ENCODE data around the gene MAP2K6.

The MAP2K6 gene

DNA sequence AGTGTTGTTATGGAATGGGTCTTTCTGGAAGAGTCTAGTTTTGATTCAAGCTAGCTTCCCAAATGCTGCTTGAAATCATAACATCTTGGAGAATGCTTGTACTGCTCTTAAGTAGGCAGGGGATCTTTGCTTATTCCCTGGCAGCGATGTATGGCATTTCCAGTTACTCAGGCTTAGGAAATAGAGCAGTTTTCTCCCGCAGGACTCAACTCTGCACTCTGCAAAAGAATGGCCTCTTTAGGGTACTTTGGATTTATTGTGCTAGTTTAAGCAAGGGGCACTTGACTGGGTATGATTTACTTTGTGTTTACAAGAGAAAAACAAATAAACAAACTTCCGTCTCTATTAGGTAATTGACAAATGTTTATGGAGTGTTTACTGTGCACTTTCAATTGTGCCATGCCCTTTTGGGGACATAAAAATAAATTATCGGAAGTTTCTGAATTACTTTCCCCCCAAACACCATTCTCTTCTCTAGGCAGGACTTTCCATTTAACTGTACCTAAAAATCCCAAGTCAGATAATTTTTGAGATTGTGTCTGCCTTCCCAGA lies 164.0 kb downstream of the MAP2K6 start:
- DNase-seq (ENCODE audit: low read depth) = no peak

DNA sequence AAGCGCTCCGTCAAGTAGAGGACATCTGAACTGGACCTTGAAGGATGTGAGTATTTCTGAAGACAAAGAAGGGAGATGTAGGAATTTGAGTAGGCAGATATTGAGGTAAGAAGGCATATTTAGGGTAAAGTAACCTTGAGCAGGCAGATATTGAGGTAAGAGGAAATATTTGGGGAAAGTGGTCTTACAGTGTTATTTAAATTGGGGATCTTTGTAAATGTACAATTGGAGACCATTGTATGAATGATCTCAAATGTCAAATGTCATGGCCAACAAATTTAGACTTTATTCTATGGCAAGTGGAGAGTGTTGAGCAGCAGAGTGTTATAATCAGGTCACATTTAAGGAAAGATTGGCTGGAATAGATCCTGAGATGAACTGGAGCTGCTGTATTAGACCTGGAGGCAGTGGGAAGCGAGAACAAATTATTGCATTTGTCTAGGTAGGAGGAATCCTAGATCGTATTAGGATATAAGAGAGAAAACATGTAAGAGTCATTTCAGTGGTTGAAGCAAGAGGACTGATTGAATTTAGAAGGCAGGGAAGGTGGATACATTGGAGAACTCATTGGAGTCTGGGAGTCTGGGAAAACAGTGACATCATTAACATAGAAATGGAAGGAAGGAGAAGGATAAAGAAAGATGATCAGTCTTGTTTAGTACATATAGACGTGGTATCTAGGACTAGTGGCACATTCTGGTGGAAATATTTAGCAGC lies 165.6 kb downstream of the MAP2K6 start:
- DNase-seq (ENCODE audit: low read depth) = no peak

DNA sequence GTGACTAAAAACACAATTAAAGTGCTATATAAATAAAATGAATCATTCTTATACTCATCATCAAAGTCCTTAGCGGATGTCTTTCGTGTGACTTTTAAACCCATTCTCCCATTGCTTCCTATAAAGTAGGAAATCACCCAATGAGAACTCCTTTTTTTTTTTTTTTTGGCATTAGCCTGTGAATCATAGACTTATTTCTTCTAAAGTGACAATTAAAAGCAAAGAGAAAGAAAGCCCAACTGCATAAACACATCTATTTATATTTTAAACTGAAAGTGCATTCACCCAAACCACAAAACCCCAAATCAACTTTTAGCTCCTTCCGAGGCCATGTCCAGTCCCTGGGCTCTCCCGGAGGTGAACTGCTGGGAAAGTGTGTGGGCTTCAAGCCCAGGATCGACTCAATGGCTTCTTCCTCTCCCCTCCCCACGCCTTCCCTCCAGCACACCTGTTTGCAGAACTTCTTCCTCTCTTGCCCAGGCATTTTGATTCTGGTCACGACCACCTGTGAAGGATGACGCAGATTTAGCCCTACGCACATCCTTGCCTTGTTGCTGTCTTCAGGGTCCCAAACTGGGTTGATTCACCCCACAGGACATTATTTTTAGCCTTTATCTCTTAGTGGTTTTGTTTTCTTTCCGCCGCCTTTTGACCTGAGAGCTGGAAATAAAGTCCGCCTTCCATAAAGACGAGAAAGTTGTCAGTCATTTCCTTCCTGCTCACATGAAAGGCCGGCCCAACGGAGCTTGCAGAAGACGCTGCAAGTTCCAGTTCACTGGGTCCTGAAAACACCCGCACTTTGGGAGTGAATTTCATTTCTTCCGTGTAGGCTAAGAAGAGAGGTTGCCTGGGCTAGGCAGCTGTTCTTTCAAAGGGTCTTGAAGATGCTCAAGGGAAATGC lies 166.8 kb downstream of the MAP2K6 start:
- DNase-seq (ENCODE audit: low read depth) = no peak

DNA sequence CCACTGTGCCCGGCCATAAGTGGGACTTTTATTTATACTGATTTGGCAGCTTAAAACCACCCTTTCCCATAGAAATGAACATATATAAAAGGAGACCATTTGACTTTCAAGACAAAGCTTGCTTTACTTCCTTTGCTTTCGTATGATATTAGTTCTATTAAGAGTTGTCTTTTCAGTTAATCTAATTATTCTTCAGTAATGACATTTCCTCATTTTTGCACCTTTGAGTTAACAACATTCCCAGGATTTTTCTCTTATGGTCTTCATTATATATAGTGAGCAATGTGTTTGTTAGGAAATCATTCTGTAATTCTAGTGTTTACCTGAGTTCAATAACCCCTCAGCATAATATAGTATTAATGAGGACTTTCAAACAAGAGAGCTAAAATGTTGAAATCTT lies 173.8 kb downstream of the MAP2K6 start:
- no peak for DNase-seq (ENCODE audit: low read depth)

DNA sequence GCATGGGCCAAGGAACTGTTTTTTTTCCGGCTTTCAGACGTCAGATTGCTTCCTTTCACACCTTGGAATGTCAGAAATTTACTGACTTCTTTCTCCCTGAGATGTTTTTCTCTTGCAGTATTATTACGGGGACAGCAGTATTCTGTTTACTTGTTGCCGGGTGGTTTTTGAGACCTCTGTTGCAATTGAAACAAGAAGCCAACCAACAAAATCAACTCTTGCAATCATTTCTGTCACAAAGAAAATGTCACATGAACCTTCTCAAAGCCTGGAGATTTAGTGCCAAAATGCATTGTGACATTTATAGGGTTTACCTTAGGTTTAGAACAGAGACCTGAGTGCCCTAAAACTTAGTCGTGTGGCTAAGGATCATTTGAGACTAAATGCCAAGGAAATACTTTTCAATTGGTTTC lies 174.3 kb downstream of the MAP2K6 start:
- no peak for DNase-seq (ENCODE audit: low read depth)

DNA sequence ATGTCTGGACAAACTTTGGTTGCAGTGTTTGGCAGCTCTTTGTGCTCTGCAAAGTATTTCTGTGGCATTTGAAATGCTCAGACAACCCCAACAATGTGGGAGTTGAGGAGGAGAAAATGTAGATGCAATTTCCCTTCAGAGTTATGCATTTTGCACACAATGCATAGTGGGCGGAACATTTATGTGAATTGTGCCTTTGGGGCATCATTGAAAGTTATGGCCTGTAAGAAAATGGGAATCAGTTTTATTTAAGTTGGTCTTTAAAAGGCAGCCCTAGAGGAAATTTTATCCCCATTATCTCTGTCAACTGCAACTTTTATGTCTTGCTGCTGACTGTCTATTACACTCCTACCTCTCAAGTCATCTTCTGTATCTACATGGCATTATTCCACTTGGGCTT lies 176.2 kb downstream of the MAP2K6 start:
- DNase-seq (ENCODE audit: low read depth) = no peak

DNA sequence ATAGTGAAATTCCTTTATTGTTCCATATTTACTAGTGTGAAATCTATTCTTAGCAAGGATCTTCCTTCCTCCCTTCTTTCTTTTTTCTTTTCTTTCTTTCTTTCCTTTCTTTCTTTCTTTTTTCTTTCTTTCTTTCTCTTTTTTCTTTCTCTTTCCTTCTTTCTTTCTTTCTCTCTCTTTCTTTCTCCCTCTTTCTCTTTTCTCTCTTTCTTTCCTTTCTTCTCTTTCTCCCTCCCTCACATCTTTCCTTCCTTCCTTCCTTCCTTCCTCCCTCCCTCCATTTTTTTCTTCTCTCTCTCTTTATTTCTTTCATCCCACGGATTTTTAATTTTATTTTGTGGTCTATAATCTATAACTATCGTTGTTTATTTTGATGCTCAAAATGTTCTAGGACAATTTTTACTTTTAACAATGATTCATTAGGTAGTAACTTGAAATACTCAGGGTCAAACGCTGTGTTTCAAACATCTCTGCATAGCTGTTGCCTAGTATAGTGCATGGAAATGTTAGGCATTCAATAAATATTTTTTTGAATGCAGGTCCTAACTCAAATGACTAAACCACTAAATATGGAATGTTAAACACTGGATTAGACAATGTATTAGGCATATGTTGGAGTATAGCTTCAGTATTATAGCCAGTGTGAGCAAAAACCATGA lies 178.3 kb downstream of the MAP2K6 start:
- no peak for DNase-seq (ENCODE audit: low read depth)

DNA sequence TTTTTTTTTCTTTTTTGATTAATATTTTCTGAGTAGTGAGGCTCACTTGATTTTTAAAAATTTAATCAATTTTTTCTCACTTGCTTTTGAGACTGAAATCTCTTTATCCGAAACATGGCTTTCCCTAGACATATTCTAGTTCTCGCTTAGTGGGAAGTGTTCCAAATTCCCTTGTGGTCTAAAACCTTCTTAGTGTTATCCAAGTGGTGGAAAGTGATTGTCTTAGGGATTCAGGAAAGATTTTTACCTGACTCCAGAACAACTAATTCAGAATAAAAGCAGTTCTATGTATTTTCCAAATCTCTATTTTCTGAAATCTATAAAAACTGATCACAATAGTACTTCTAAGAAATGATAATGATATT lies 178.8 kb downstream of the MAP2K6 start:
- no peak for DNase-seq (ENCODE audit: low read depth)

DNA sequence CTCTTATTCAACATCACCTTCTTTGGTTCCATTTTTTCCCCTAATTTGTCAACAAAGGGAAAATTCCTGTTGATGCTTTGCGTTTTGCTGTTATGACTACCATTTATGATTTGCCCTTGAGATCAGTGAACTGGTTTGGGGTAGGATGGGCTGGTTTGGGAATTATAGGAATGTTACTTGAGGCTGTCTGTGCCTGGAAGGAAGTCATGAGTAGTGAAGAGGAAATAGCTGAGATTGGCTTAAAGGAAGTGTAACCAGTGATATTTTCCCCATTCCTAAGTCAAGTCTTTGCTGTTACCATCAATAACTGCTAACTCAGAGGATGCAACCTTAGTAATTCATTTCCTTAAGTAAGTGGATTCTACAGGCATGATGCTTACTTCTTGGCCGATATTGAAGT lies 179.2 kb downstream of the MAP2K6 start:
- DNase-seq (ENCODE audit: low read depth) = no peak

DNA sequence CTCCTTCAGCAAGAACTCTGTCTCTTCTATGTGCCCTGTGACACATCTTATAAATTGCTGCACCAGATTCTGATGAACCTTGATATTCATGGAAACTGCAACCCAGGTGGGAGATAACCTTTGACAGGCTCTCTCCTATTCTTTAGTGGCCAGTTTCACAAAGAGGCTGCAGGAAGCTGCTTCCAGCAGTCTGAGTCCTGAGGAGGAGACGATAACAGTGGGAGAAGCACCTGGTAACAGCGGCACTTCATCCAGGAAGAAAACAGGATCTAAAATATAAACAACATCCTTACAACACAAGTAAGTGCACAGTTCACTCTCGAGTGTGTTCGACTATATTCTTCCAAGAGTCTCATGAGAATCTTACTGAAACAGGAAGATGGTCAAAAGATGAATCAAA lies 180.1 kb downstream of the MAP2K6 start:
- no peak for DNase-seq (ENCODE audit: low read depth)

DNA sequence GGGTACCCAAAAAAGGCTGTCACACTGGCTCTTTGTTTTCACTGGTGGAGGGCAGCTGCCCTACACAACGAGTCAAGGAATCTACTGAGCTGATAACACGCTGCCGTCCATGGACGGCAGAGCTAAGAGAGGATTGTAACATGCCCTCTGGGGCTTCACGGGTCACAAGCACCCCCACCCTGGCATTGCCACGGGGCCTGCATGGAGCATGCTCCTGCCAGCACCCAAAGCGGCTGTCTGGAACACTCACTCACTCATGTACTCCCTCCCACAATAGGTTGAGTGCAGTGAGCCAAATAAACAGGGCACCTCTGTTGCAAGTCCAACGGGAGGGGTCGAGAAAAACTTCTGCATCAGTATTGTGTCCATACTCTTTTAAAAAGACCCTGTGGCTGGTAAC lies 181.6 kb downstream of the MAP2K6 start:
- DNase-seq (ENCODE audit: low read depth) = no peak

DNA sequence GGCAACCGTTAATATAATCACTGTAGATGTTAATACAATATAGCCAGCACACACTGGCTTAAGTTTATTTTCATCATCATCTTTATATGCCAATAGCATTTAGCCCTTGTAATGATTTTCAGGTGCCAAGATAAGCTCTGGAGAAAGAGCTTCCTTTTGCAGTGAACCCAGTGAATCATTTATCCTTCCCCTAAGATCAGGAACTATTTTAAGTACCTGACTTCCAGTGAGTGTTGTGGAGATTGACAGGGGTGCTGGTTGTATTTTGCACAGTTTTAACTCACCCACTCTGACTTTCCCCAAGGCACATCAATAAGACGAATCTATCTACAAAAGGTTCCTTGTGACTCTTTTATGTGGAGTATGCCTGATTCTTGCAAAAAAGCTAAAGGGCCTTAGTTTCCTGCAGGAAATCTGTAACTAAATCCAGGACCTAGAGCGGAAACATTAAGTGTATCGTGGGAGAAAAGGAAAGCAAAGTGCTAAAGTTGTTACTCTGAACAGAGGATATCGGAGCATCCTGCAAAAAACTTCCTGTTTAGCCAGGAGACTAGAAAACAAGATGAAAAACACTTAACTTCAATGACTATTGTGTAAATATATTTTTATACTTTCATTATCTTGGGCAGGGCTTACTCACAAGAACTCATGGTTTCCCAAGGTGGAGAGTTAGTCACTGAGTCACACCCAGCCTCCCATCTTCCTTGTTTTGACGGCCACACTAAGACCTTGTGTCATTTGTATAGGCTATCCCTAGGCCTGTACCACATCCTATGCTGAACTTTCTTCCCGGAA lies 183.6 kb downstream of the MAP2K6 start:
- DNase-seq (ENCODE audit: low read depth) = no peak

DNA sequence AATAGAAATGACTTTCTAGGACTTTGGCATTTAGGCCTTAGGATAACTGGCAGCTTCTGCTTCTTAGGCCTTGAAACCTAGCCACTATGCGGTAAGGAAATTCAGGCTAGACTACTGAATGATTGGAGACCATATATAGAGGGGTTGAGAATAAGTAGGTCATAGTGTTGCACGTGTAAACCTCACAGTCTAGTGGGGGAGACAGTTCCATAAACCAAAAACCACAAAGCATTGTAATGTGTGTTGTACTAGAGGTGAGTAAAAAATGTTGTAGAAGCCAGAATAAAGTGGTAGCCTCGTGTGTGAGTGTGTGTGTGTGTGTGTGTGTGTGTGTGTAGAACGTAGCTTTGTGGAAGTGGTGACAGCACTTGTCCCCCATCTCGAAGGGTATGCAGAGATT lies 188.5 kb downstream of the MAP2K6 start:
- no peak for DNase-seq (ENCODE audit: low read depth)

All from CMK (cell line).